ENCODE measurements around the gene ARMC5. TPM values are rescaled to one million over a fixed set of nuclear protein-coding genes. Genes with fewer than 3 reads are reported as not detected.

ARMC5 gene
- total RNA-seq, 6 experiments from 2014 or later: 7.6 to 11.8 (median 9.3) TPM

DNA sequence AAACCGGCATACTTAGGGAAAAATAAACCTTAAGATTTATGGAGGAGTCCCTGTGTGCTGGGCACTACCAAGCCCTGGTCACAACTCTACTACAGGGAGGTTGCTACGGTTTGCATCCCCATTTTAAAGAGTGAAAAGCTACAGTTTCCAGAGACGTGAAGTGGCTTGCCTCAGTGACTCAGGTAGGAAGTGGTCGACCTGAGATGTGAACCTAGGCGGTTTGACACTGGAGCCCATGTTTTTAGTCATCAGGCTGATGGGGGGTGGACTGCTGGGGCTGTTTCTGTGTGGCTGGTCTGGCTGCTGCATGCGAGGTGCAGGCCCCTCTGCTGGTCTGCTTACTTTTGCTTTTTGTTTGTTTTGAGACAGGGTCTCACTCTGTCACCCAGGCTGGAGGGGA is 37.7 kb upstream of the ARMC5 start:
- Mint-ChIP-seq H3K36me3 (ENCODE audit: low read depth) (no peaks in the 10 kb centered on the region), H3K9me3 (peaks cover 32% of the 10 kb centered on the region), H3K4me1 (ENCODE audit: low read depth) (no peaks in the 10 kb centered on the region), H3K4me3 (no peak overlapping the region), H3K27me3 (ENCODE audit: insufficient read depth) (peaks cover 42% of the 10 kb centered on the region), H3K27ac (no peak overlapping the region)
- TF ChIP-seq CTCF (IDR thresholded peaks at IDR 0.05): no peak
- DNase-seq: no peak

DNA sequence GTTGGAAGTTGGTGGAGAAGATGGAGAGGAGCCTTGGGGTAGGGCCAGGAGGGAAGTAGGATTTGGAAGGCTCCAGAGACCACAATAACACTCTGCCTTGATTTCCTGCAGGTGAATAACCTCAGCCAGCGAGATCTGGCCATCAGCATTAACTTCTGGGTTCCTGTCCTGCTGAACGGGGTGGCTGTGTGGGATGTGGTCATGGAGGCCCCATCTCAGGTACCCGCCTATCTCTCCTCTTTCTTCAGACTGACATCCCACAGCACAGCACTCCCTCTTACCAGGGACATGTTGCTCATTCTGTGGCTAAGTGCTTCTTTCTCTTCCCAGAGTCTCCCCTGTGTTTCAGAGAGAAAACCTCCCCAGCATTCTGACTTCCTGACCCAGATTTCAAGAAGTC is 36.1 kb upstream of the ARMC5 start:
- H3K4me1 Mint-ChIP-seq (ENCODE audit: low read depth): no peaks in the 10 kb centered on the region
- no peak for TF ChIP-seq CTCF (IDR thresholded peaks at IDR 0.05)
- H3K36me3 Mint-ChIP-seq (ENCODE audit: low read depth): no peaks in the 10 kb centered on the region
- H3K27me3 Mint-ChIP-seq (ENCODE audit: insufficient read depth): peaks cover 42% of the 10 kb centered on the region
- peaks cover 28% of the 10 kb centered on the region for H3K9me3 Mint-ChIP-seq
- no peak overlapping the region for H3K4me3 Mint-ChIP-seq
- no peak overlapping the region for H3K27ac Mint-ChIP-seq
- DNase-seq: no peak

- peaks cover 27% of the 10 kb centered on the region for H3K9me3 Mint-ChIP-seq
- TF ChIP-seq CTCF (IDR thresholded peaks at IDR 0.05): no peak
- H3K4me3 Mint-ChIP-seq: no peak overlapping the region
- H3K27ac Mint-ChIP-seq: no peak overlapping the region
- DNase-seq: no peak
- H3K4me1 Mint-ChIP-seq (ENCODE audit: low read depth): no peaks in the 10 kb centered on the region
- no peaks in the 10 kb centered on the region for H3K36me3 Mint-ChIP-seq (ENCODE audit: low read depth)
- peaks cover 43% of the 10 kb centered on the region for H3K27me3 Mint-ChIP-seq (ENCODE audit: insufficient read depth)
Measured at GRCh38 chr16:31423801-31424200, 35.5 kb upstream of the ARMC5 start.

DNA sequence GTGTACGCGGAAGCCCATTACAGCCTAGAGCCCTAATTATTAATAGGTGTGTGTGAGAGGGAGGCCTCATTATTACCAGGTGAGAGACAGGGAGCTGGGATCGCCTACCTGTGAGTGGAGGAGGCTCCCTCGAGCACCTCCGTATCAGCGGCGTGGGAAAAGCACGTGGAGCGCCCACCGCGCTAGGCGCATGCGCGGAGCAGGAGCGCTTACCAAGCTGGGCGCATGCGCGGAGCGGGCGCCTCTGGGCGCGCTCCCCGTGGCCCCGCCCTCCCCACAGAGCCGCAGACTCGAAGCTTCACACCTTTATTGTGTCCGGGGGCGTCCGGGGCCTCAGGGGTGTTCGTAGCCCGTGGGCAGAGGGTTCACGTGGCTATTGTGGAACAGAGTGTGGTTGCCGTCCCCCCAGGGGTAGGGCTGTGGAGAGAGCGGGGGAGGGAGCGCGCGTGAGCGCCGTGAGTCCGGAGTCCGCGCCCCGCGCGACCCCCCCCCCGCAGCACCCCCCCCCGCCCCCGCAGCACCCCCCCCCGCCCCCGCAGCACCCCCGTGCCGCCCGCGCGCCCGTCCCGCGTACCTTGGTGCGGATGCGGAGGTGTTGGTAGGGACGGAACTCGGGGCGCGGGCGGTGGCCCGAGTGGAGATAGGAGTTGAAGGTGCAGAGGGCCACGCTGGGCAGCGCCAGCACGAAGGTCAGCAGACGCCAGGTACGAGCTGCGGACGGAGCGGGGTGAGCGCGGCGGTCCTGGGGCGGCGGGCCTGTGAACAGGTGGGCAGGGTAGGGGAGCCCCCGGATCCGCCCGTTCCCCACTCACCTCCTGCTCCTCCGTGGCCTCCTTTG is 31.6 kb upstream of the ARMC5 start:
- Mint-ChIP-seq H3K27ac (no peak overlapping the region), H3K4me1 (ENCODE audit: low read depth) (no peaks in the 10 kb centered on the region), H3K9me3 (peaks cover 10% of the 10 kb centered on the region; the same call in 1 of the 2 replicates), H3K36me3 (ENCODE audit: low read depth) (no peaks in the 10 kb centered on the region), H3K27me3 (ENCODE audit: insufficient read depth) (peaks cover 43% of the 10 kb centered on the region), H3K4me3 (no peak overlapping the region)
- no peak for TF ChIP-seq CTCF (IDR thresholded peaks at IDR 0.05)
- DNase-seq: no peak

DNA sequence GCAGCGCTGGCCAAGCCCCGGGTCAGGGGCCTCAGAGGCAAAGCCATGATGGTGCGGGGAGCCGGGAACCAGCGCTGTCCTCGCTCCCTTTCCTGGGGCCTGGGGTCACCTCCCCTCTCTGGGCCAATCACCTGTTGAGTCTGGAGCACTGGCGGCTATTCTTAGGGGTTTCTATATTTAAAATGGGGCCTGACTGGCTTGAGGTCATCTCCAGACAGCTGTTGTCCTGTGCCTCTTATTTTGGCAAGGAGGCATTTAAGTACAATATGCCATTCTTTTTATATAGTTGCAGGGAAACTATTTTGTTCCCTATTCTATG is 31.1 kb upstream of the ARMC5 start, which contains the start of gene COX6A2:
TSS of gene COX6A2 (minus strand) at position 82 of the 319 bp plus-strand sequence. CDS start at position 47, 35 bp downstream.
- TF ChIP-seq CTCF (IDR thresholded peaks at IDR 0.05): no peak
- Mint-ChIP-seq H3K4me1 (ENCODE audit: low read depth) (no peaks in the 10 kb centered on the region), H3K36me3 (ENCODE audit: low read depth) (no peaks in the 10 kb centered on the region), H3K27me3 (ENCODE audit: insufficient read depth) (peaks cover 40% of the 10 kb centered on the region), H3K9me3 (peaks cover 9% of the 10 kb centered on the region; the same call in 1 of the 2 replicates), H3K4me3 (no peak within 1 kb of the TSS), H3K27ac (no peak within 1 kb of the TSS)
- no peak for DNase-seq
